Islet of Langerhans (tissue), 1 donor: Measurements from ENCODE around the gene CCDC187.

ENCODE experiments used
- FAIRE-seq: peaks from one replicate; lab custom pipeline; 2011; peaks lifted over from hg19 to GRCh38; lab: Jason Lieb, UNC

The CCDC187 gene

DNA sequence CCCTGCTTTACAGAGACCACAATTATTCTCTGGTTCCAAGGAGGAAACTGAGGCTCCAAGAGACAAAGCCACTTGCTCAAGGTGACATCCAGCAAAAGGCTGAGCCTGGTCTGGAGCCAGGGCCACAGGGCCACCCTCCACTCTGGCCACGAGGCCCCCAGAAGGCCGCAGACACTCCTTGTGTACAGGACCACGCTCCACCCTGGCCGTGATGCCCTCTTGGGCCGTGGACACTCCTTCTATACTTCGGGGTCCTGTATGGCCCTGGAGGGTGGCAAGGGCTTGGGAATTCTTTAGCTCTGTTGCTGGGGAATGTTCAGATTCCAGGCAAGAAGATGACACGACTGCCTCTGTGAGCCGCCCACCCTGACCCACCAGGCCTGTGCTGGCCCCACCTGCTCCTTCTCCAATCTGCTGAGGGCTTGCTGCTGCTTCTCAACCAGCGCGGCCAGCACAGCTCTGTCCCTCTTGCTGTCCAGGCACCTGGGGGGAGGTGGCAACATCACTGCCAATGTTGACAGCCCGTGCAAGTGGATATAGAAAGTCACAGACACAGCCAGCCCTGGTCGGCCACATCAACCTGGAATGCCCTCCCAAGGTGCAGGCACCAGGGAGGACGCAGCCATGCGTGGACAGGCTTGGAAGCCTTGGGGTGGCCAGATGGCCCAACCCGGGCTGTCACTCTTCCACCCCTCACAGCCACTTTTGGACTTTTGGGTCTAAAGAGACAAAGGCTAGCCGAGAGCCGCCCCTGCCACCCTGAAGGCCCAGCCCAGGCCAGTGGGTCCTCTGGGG lies 38.1 kb downstream of the CCDC187 start:
- no peak for FAIRE-seq

DNA sequence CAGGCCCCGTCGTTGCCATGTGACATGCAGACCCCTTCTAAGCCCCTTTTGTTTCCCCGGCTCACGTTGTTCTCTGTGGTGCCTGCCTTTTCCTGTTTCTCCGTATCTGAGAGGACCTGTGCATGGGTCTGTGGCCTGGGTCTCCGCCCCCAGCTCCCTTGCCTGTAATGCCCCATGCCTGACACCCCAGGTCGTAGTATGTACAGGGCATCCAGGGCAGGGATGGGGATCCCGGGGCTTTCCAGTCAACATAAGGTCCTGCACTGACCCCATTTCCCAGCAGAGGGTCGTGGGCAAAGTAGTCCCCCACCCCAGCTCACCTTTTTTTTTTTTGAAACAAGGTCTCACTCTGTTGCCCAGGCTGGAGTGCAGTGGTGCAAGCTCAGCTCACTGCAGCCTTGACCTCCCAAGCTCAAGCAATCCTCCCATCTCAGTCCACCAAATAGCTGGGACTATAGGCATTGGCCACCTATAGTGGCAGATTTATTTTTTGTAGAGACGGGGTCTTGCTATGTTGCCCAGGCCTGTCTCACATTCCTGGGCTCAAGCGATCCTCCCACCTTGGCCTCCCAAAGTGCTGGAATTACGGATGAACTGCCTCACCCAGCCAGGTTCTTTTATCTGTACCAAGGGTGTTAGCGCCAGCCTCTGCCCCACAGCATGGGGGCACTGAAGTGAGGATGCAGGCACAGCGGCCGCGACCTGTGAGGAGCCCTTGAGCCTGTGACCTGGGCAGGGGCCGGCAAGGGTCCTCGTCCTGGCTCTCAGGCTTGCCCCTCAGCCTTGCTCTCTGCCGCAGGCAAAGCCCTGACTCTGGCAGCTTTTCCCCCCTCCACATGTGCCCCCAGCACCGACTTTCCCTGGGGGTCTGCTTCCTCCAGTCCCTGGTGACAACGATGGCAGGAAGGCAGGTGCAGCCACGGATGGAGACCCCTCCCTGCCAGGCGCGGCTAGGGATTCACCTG lies 39.2 kb downstream of the CCDC187 start:
- FAIRE-seq: no peak

DNA sequence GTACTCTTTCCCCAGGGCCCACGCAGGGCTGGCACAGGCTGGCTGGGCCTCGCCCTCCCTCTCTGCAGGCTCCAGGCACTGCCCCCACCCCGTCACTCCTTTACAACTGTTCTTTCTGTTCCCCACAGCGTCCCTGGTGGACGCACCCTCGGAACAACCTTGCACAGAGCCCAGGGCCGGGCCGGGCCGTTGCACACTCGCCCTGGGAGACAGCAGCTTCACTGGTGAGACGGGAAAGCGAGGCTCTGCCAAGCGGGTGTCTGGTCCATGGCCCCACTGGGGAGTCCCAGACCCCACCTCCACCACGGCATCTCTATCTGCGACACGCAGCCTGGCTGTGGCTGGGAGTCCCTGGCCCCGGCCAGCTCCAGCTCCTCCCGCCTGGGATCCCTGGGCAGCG lies 39.9 kb downstream of the CCDC187 start:
- no peak for FAIRE-seq

DNA sequence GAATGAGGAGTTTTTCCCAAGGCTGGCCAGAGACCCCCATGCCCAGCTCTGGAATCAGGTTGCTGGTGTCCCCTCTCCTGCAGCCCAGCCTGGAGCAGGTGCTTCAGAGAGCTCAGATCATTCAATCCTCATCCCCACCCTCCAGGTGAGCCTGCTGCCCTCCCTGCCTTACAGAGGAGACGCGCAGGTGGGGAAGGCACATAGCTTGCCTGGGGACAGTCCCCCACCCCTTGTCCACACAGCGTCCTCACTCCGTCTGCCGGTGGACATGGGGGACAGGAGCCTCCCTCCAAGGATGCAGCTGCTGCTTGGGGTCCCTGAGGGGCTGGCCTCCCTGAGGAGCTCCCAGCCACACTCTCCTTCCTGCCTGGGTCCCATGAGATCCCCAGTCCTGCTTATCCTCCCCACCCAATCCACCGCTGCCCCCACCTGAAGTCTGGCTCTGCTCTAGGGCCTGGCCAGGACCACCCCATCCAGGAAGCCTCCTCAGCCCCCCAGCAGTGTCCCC lies 41.2 kb downstream of the CCDC187 start:
- no peak for FAIRE-seq

DNA sequence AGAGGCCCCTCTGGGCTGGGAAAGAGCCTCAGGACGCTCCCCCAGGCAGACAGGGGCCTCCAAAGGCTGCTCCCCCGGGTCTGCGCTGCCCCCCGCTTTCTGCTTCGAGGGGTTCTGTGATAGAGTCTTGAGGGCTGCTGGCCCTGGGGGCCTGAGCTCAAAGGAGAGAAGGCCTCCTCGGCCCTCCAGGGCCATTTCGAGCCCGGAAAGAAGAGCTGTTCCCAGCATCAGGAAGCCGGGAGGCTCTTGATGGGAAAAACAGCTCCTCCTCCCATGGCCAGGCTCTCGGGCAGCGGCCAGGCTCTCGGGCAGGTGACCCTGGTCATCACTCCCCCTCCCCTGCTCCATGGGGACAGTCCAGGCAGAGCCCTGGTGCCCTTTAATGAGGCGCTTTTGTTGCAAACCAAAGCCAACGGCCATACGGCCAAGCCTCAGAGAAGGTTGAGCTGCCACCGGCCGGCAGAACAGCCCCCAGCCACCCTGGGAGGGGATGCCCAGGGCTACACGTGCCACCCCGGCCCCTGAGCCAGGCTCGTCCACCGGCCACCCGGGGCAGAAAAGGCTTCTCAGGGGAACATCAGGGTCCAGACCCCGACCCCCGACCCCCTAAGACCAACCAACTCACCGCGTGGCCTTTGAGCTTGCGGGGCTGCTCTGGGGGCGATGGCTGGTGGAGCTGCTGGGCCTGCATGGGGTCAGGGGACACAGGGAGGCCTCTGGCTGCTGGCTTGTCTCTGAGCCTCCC lies 42.0 kb downstream of the CCDC187 start:
- no peak for FAIRE-seq

DNA sequence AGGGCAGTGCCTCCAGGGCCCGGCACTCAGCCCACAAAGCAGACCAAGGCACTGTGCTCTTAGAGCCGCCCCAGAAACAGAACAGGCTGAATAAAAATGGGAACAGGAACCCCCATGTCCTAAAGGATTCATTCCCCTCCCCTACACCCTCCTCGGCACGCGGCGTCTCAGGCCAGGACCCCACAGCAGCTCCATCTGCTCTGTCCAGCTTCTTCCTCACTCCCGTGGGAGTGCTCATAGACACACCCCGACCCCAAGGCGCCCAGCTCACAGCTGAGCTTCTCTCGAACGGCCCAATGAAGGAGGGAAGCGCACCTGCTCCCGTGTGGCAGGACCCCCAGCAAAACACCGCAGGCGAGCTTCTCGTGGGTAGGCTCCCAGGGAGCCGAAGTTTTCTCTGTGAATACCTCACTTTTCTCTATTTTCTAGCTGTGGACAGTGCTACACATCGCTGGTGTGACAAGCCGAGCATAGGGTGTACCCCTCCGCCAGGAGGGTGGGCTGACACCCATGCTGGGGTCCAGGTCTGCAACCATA lies 42.9 kb downstream of the CCDC187 start:
- no peak for FAIRE-seq

DNA sequence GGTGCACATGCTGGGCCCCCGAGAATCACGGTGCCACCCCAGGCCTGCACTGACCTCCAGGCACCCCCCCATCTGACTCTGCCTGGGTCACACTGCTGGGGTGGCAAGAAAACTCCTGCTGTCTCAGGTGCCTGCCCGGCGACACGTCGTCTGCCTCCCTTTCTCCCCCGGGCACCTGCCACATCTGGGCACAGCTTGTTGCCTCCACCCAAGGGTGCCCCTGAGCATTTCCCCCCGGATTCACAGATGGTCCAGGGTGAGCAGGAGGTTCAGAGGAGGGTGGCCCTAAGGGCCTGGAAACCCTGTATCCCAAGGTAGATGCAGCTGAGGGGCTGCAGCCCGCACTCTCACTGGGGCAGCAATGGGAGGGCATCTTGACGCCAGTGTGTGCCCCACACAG lies 43.4 kb downstream of the CCDC187 start:
- FAIRE-seq: no peak

DNA sequence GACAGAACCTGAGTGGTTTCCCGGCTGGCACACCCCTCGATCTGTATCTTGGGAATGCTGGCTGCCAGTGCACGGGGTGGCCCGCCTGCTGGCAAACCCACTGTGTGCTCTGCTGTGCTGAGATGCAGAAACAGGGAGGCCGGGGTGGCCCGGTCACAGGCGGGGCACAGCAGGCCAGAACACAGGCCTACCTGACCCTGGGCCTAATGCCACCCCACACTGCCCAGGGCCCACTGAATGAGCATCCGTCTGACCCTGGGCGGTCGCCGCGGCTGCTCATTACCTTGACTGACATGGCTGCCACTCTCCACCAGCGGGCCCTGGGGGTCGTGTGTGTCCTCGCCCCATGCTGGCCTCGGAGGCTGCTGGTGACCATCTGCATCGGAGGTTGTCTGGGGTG lies 44.1 kb downstream of the CCDC187 start:
- FAIRE-seq: no peak

DNA sequence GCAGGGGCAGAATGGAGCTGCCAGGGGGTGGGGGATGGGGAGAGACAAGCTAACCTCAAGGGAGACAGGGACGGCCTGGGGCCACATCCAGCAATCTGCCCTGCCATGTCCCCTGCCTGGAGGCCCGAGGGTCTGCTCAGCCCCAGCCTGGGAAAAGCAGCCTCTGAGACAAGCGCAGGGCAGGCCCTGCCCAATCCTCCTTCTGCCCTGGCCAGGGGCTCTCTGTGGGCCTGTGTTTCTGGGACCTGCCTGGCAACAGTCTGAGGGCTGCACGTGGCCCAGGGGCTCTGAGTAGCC lies 44.4 kb downstream of the CCDC187 start:
- FAIRE-seq: no peak

DNA sequence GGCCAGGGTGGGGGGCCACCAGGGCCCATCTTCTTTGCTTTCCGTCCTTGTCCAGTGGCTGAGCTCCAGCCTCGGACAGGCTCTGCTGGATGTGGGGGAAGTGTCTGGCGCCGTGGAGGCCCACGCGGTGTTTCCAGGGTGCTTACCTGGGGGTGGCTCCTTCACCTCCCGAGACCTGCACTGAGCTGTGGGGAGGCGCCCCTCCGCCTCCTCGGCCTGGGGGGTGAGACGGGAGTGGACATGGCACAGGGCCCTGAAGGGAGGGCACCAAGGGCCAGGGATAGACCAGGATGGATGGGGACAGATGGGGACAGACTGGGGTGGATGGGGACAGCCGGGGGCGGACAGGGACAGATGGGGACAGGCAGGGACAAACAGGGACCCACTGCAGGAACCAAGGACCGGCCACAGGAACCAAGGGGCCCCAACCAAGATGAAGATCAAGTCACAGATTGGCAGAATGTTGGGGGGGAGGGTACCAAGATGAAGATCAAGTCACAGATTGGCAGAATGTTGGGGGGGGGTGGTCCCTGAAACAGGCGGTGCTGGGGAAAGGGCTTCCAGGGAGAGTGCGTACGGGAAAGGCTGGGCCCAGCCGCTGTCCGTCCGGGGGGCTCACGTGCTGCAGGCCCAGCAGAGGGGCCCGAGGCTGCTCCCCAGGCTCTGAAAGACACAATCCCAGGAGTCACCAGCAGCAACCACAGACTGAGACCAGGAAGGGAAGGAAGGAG lies 44.9 kb downstream of the CCDC187 start:
- FAIRE-seq: no peak

DNA sequence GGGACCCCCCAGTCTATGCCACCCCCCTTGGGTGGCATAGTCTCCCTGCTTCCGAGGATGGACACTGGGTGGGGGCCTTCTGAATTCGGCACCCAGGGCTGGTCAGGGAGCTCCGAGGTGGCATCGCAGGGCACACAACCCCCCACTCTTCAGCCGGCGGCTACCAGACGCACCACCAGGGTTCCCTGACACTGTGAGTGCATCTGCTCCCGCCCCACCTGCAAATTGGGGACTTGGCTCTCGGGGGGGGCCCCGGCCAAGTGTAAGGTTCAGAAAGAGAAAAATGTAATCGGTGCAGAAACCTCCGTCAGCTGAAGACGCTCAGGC lies 45.6 kb downstream of the CCDC187 start:
- FAIRE-seq: no peak

DNA sequence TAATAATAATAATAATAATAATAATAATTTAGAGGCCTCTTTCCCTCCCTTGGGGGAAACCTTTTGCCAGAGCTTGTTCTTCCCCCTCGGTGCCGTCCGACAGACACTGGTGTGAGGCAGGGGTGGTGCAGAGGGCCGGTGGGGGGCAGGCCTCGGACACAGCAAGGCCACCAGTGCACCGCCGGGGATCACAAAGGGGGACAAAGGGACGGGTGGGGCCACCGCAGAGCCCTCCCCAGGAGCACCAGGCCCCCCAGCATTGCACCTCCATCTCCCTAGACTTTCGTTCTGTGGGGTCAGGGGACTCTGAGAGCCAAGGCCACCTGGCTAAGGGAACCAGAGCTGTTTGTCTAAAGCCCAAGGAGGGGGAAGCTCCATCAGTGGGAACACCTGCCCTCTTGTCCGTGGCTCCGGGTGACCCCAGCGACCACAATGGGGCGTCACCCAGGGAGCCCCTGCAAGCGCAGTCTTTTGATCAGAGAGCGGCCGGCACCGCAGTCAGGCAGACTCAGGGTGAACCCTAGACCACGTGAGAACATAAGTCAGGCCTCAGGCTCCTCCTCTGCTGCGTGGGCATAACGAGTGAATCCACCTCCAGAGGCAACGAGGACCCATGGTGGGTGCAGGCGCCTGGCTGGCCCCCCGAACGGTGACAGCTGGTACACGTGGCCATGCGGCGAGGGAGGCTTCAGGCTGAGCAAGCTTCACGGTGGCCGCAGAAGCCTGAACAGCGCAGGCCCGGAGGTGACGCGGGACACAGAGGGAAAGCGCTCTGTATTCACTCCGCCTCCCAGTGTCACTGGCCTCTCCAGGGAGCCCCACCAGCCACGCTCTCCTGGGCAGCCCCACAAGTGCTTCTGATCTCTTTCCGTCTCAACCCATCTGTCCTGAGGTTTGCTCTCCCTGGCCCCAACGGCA lies 46.3 kb downstream of the CCDC187 start:
- FAIRE-seq: no peak

DNA sequence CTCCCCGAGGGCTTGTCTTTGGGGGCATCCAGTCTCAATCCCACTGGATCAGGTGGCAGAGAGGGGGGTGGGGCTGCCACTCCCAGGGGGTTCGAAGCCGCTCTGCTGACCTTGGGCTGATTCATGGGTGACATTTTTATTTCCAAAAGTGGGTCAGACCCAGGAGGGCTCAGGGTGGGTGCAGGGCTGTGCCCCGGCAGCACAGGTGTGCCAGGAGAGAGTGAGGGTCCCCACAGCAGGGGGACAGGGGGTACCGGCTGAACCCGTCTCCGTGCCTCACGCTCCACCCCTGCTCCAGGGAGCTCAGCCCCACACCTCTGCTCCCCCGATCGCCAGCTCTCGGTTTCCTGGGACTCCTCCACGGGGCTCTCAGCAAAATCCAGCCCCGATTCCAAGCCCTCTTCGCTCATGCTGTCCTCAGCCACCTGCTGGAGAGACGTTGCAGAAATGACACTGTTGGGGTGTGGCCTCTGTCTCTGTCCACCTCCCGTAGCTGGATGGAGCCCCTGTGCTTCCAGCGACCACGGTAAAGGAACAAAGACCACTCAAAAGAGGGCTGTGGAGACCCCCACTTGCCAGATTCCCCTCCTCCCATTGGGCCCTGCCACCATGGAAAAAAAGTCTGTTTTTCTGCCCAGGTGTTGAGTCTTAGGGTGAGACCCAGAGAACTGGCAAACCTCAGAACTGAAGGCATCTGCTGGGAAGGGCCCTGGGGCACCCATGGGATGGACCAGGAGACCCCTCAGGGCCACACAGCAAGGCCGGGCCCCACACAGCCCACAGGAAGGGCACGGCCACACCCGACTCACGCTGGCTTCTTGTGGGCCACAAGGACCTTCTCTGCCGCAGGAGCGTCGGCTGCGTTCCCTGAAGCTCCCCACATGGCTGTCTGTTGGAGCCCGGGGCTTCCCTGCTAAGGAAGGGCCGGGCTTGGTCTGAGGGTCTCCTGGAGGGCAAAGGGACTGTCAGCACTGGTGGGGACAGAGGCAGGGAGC lies 47.7 kb downstream of the CCDC187 start:
- no peak for FAIRE-seq

DNA sequence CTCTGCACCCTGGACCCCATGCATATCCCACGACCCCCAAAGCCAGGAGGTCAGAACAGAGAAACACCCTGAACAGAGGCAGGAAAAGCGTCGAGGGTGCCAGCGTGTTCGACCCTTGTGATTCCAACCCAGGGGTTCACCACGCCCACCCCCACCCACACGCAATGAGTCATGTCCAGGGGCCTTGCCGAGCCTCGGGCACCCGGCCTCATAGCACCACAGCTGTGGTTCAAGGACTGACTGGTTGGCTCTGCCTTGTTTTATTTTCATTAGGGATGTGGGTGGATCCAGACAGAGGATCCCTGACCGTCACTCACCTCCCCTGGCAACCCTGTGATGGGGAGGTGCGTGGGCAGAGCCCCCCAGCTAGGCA lies 48.7 kb downstream of the CCDC187 start:
- no peak for FAIRE-seq

DNA sequence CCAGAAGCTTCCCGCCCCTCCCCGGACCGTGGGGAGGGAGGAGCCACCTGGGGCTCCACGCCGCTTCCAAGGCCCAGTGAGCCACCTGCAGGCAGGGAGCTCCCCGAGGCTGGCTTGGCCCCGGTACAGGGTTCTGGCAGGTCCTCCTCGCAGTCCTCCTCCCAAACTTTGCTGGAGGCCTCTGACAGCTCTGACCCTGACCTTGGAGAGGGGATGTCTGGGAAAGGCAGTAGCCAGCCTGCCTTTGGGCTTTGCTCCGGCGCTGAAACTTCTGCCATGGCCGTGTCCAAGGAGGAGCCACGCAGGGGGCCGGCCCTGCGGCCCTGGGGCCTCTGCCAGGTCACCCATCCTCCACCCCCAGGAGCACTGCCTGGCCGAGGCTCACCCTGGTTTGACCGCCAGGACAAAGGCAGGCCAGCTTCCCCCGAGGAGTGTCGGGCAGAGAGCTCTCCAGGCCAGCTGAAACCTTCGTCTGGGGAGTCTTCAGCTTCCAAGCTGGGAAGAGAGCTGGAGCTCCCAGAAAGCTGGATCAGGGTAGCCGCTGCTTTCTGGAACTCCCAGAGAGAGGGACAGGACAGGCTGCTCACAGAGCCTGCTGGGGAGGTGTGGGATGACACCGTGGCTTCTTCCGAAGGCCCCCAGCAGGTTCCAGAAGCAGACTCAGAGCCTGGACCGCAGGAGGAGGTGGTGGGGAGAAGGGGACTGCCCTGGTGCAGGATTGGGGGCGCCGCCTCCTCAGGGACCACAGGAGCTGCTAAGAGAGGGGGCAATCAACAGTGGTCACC lies 49.3 kb downstream of the CCDC187 start:
- no peak for FAIRE-seq

DNA sequence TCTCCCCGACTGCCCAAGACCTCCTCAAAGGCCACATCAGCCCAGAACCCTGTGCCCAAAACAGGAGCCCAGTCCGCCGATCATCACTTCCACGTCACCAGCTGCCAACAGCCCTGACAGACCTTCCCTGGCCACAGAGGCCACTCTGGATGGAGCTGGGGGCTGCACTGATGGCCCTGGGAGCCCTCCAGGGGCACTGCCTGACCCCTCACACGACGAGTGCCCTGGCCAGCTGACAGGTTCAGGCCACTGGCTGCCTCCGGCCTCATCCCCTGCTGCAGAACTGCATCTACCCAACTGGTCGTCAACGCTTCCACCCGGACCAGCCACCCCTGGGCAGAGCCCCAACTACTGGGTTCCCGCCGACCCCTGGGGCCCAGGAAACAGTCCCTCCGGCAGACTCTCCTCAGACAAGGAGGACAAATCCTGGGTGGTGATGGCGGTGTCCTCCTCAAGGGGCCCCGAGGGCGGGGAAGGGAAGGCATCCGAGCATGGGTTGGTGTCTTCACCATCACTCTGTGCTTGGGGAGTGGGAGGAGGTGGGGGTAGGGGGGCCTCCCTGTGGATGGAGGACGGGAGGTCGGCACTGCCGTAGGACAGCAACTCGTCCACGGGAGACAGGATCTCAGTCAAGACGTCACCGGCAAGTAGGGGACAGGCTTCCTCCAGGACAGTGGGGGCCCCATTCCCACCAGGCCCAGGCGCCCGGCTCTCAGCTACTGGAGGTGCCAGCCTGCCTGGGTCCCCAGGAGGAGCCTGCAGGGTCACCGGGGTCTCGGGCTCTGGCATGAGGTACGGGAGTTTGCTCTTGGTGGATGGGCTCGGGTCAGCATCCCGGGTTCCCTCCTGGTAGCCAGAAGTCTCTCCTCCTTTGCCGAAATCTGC lies 50.4 kb downstream of the CCDC187 start:
- no peak for FAIRE-seq

DNA sequence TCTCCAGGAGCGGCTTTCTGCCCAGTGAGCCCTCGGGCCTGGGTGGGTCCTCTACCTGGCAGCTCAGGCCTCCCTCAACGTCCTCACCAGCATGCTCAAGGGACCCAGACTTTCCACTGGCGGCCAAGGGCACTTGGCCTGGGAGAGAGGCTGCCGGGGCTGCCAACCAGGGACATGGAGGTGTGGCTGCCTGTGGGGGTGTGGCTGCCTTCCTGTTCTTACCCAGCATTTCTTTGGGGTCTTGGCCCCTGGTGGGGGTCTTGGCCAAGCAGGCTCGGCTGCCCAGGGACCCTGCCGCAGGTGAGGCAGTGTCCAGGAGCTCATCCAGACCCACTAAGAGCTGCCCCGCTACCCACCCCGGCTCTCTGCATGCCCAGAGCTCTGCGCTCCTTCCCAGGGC lies 51.0 kb downstream of the CCDC187 start:
- no peak for FAIRE-seq

DNA sequence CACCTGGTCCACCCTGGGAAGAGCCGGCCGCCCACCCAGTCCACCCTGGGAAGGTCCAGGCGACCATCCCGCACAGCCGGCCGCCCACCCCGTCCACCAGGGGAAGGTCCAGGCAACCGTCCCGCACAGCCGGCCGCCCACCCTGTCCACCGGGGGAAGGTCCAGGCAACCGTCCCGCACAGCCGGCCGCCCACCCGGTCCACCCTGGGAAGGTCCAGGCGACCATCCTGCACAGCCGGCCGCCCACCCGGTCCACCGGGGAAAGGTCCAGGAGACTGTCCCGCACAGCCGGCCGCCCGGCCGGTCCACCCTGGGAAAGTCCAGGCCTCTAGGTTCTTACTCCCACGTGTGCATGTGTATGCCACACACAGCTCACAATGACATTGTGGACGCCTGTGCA lies 51.6 kb downstream of the CCDC187 start:
- no peak for FAIRE-seq
